Keratinocyte (primary cell): ENCODE data around the gene NBL1. TPM values are rescaled to one million over a fixed set of nuclear protein-coding genes. Genes with fewer than 3 reads are reported as not detected.

Experiments used
- DNase-seq: peaks from one replicate; pipeline ENCODE4 v3.0.0-alpha.2; 2011; ENCODE audit warnings: low read depth, missing footprints, low spot score
- FAIRE-seq: peaks from 2 replicates; lab custom pipeline; 2011; peaks lifted over from hg19 to GRCh38; lab: Jason Lieb, UNC
- H2AFZ ChIP-seq: 2 replicates; pipeline ENCODE4 v1.6.0; 2012; ENCODE audit warnings: low read length, control low read depth, inconsistent platforms; ENCODE audit not compliant: control insufficient read depth
- H3K27ac ChIP-seq: 2 replicates; pipeline ENCODE4 v1.5.1; 2011; ENCODE audit warnings: low read length; ENCODE audit not compliant: control insufficient read depth, insufficient read depth
- H3K27me3 ChIP-seq: 3 replicates; pipeline ENCODE4 v1.6.0; 2011; ENCODE audit warnings: low read length; ENCODE audit not compliant: control insufficient read depth, insufficient read depth; ENCODE audit errors: extremely low read depth
- H3K36me3 ChIP-seq, 2 experiments: 2 replicates in 1 of 2; 3 replicates in 1 of 2; pipeline ENCODE4 v1.5.1; 2011; ENCODE audit warnings: low read length in 2 of 2, mild to moderate bottlenecking in 1 of 2; ENCODE audit not compliant: control insufficient read depth in 2 of 2, insufficient read depth in 2 of 2; ENCODE audit errors: extremely low read depth in 1 of 2
- H3K4me1 ChIP-seq: 3 replicates; pipeline ENCODE4 v1.5.1; 2011; ENCODE audit warnings: low read length; ENCODE audit not compliant: control insufficient read depth, insufficient read depth; ENCODE audit errors: extremely low read depth
- H3K4me2 ChIP-seq: 3 replicates; pipeline ENCODE4 v1.6.0; 2011; ENCODE audit warnings: low read depth, low read length; ENCODE audit not compliant: control insufficient read depth, insufficient read depth; ENCODE audit errors: extremely low read depth
- H3K4me3 ChIP-seq, 3 experiments: fragments of 200-600 bp in 1 of 3; sonication (generic) in 1 of 3; 2 replicates in 2 of 3; 3 replicates in 1 of 3; pipeline ENCODE4 v1.5.1; 2011 to 2016; ENCODE audit warnings: low read length in 3 of 3, mild to moderate bottlenecking in 3 of 3, control low read depth in 2 of 3, inconsistent platforms in 1 of 3, low read depth in 1 of 3, mixed read lengths in 1 of 3, mixed run types in 1 of 3, moderate library complexity in 1 of 3; ENCODE audit not compliant: control insufficient read depth in 2 of 3, insufficient read depth in 2 of 3; ENCODE audit errors: extremely low read depth in 1 of 3
- H3K79me2 ChIP-seq: 2 replicates; pipeline ENCODE4 v1.6.0; 2012; ENCODE audit warnings: low read length; ENCODE audit not compliant: control insufficient read depth, insufficient read depth
- H3K9ac ChIP-seq: 3 replicates; pipeline ENCODE4 v1.6.0; 2011; ENCODE audit warnings: low read length; ENCODE audit not compliant: control insufficient read depth, insufficient read depth; ENCODE audit errors: extremely low read depth
- H3K9me1 ChIP-seq: 3 replicates; pipeline ENCODE4 v1.6.0; 2011; ENCODE audit warnings: low read length; ENCODE audit not compliant: control insufficient read depth, insufficient read depth; ENCODE audit errors: extremely low read depth
- H3K9me3 ChIP-seq: 2 replicates; pipeline ENCODE4 v1.5.1; 2012; ENCODE audit warnings: low read depth, low read length; ENCODE audit not compliant: control insufficient read depth
- H4K20me1 ChIP-seq: 3 replicates; pipeline ENCODE4 v1.6.0; 2011; ENCODE audit warnings: low read length; ENCODE audit not compliant: control insufficient read depth, insufficient read depth; ENCODE audit errors: extremely low read depth
- EZH2 ChIP-seq: IDR thresholded peaks from one replicate; pipeline ENCODE4 v1.6.1; 2012; ENCODE audit warnings: inconsistent platforms, mild to moderate bottlenecking, low read length, moderate library complexity
- dilution Hi-C: fragments of 300-500 bp; cut with MboI; formaldehyde crosslinking; loops from one replicate; pipeline ENCODE4 v1.7.0; 2020; ENCODE audit warnings: low sequenced_read_pairs; ENCODE audit not compliant: extremely low pct_ligation_motif_present
- polyA plus RNA-seq, 5 experiments: library from polyadenylated mRNA; depleted of rRNA in 3 of 5; stranded (reverse) in 3 of 5; stranded (forward) in 1 of 5; unstranded in 1 of 5; fragments of >200 nt; gene quantifications; 1 replicate in 1 of 5; 2 replicates in 3 of 5; 3 replicates in 1 of 5; pipeline versions ENCODE4 v1.2.1 to v1.2.3, GENCODE V29; 2011 to 2012; ENCODE audit warnings: missing spikeins in 2 of 5, low read depth in 1 of 5, low replicate concordance in 1 of 5
- TF ChIP-seq, protein P1 (sequence below), 3 experiments: IDR thresholded peaks in 1 of 3; conservative IDR thresholded peaks in 1 of 3; optimal IDR thresholded peaks in 1 of 3; 2 replicates in 2 of 3; 3 replicates in 1 of 3; pipeline versions ENCODE3 to v1.5.1; 2011; ENCODE audit warnings: low read length in 3 of 3, mild to moderate bottlenecking in 3 of 3, moderate library complexity in 2 of 3, control low read depth in 1 of 3, inconsistent platforms in 1 of 3; ENCODE audit not compliant: insufficient read depth in 2 of 3; ENCODE audit errors: extremely low read depth in 1 of 3

The NBL1 gene
- polyA plus RNA-seq, 1 donor (not counting 4 experiments of a cell fraction or from before 2014, with no cell fraction given), result 74.5 TPM

DNA sequence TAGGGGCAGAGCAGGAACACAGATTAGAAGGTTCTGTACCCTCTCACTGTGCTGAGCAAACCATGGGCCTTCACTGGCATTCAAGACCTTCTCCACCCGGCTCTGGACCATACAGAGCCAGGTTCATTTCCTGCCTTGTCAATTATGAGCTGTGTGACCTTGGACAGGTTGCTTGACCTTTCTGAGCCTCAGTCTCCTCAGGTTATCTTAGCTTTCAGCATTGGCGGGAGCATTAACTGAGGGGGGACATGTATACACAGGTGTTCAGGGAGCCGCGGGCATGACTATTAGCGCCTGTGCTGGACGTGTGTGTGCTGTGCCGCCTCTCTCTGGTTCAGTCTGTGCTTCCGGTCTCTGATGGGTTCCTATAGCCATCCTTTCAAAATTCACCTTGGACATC is 52.7 kb downstream of the NBL1 start:
- no peak for TF ChIP-seq EZH2
- TF ChIP-seq, protein P1, sequence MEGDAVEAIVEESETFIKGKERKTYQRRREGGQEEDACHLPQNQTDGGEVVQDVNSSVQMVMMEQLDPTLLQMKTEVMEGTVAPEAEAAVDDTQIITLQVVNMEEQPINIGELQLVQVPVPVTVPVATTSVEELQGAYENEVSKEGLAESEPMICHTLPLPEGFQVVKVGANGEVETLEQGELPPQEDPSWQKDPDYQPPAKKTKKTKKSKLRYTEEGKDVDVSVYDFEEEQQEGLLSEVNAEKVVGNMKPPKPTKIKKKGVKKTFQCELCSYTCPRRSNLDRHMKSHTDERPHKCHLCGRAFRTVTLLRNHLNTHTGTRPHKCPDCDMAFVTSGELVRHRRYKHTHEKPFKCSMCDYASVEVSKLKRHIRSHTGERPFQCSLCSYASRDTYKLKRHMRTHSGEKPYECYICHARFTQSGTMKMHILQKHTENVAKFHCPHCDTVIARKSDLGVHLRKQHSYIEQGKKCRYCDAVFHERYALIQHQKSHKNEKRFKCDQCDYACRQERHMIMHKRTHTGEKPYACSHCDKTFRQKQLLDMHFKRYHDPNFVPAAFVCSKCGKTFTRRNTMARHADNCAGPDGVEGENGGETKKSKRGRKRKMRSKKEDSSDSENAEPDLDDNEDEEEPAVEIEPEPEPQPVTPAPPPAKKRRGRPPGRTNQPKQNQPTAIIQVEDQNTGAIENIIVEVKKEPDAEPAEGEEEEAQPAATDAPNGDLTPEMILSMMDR (optimal IDR thresholded peaks at IDR 0.05 in 1 of 3, IDR thresholded peaks at IDR 0.05 in 1 of 3, conservative IDR thresholded peaks at IDR 0.05 in 1 of 3; ENCODE audit: extremely low read depth in 1 of 3, insufficient read depth in 2 of 3, low read length in 3 of 3), result no peak
- Histone ChIP-seq H3K4me3 (no peak overlapping the region), H3K9me3 (no peaks in the 10 kb centered on the region), H3K4me2 (no peak overlapping the region), H2AFZ (no peak overlapping the region), H4K20me1 (no peaks in the 10 kb centered on the region), H3K27me3 (no peaks in the 10 kb centered on the region), H3K27ac (no peak overlapping the region), H3K79me2 (no peaks in the 10 kb centered on the region), H3K36me3 (no peaks in the 10 kb centered on the region), H3K9ac (no peak overlapping the region), H3K4me1 (no peaks in the 10 kb centered on the region), H3K9me1 (no peaks in the 10 kb centered on the region)
- dilution Hi-C loops, result no loop called here
- DNase-seq, result no peak
- FAIRE-seq, result no peak

DNA sequence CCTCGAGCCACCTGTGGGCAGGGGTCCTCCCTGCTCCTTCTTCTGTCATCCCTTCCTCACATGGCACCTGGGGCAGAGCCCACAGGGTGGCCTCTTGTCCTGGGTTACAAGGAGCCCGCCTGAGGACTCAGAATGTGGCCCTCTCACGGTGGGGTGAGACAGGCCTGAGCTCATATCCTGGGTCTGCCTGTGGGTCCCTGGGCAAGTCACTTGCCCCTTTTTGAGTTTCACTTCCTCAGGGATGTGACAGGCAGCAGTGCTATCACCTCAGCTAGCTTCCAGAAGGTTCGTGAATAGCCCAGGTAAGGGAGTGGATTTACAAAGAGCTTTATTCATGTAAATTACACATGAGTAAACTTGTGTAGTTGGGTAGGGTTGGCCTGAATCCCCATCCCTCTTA is 54.1 kb downstream of the NBL1 start:
- DNase-seq, result no peak
- no peaks in the 10 kb centered on the region for H3K9me3 ChIP-seq
- H2AFZ ChIP-seq, result no peak overlapping the region
- dilution Hi-C loops, result no loop called here
- no peaks in the 10 kb centered on the region for H3K4me1 ChIP-seq
- TF ChIP-seq EZH2, result no peak
- TF ChIP-seq, protein P1 (optimal IDR thresholded peaks at IDR 0.05 in 1 of 3, IDR thresholded peaks at IDR 0.05 in 1 of 3, conservative IDR thresholded peaks at IDR 0.05 in 1 of 3; ENCODE audit: extremely low read depth in 1 of 3, insufficient read depth in 2 of 3, low read length in 3 of 3), result no peak
- no peaks in the 10 kb centered on the region for H3K36me3 ChIP-seq
- H3K27me3 ChIP-seq, result no peaks in the 10 kb centered on the region
- no peak for FAIRE-seq
- no peaks in the 10 kb centered on the region for H3K79me2 ChIP-seq
- H3K9ac ChIP-seq, result no peak overlapping the region
- H3K4me2 ChIP-seq, result no peak overlapping the region
- no peaks in the 10 kb centered on the region for H4K20me1 ChIP-seq
- no peak overlapping the region for H3K4me3 ChIP-seq
- no peak overlapping the region for H3K27ac ChIP-seq
- no peaks in the 10 kb centered on the region for H3K9me1 ChIP-seq
